Calu3 (cell line): ENCODE measurements around the gene UCK2. TPM values are rescaled to one million over a fixed set of nuclear protein-coding genes. Genes with fewer than 3 reads are reported as not detected.

Experiments used
- BruUV-seq: library from RNA; stranded (reverse); fragments of 400-500 nt; replicated peaks from 2 replicates; lab custom pipeline; 2021; lab: Mats Ljungman, UMichigan
- CTCF ChIA-PET: fragments of 300-600 bp; sonication (Branson Sonifier 250); formaldehyde crosslinking; loops from one replicate; lab custom pipeline; 2022; ENCODE audit warnings: antibody characterized with exemption; lab: Charles Lee
- DNase-seq: peaks from one replicate; pipeline ENCODE4 v3.0.0; 2022
- H3K27ac Mint-ChIP-seq: one replicate; pipeline ENCODE4 v1.8.0; 2022; ENCODE audit warnings: mixed read lengths; ENCODE audit not compliant: unreplicated experiment
- H3K27me3 Mint-ChIP-seq: one replicate; pipeline ENCODE4 v1.8.0; 2022; ENCODE audit warnings: mixed read lengths; ENCODE audit not compliant: unreplicated experiment
- H3K36me3 Mint-ChIP-seq: one replicate; pipeline ENCODE4 v1.8.0; 2022; ENCODE audit warnings: mild to moderate bottlenecking, moderate library complexity, mixed read lengths; ENCODE audit not compliant: insufficient read depth, unreplicated experiment
- H3K4me1 Mint-ChIP-seq: one replicate; pipeline ENCODE4 v1.8.0; 2022; ENCODE audit warnings: mild to moderate bottlenecking, low read depth, mixed read lengths; ENCODE audit not compliant: unreplicated experiment
- H3K4me3 Mint-ChIP-seq: one replicate; pipeline ENCODE4 v1.8.0; 2022; ENCODE audit warnings: mild to moderate bottlenecking, low read depth, moderate library complexity, mixed read lengths; ENCODE audit not compliant: unreplicated experiment
- H3K9me3 Mint-ChIP-seq: one replicate; pipeline ENCODE4 v1.8.0; 2022; ENCODE audit warnings: low read depth, mixed read lengths; ENCODE audit not compliant: unreplicated experiment
- CTCF ChIP-seq: fragments of 200-600 bp; IDR thresholded peaks from one replicate; pipeline ENCODE4 v1.8.0; 2022; ENCODE audit warnings: antibody characterized with exemption; ENCODE audit not compliant: unreplicated experiment
- intact Hi-C: fragments of 100-400 bp; cut with micrococcal nuclease; formaldehyde crosslinking; loops from one replicate; pipeline ENCODE4 v1.10.0; 2022; ENCODE audit not compliant: unreplicated experiment
- total RNA-seq: library from RNA; stranded (reverse); gene quantifications from 2 replicates; pipeline ENCODE4 v1.2.3, GENCODE V29; 2022

The UCK2 gene
- total RNA-seq, 1 experiment from 2014 or later, result 109 TPM

- CTCF ChIA-PET, result no interaction called here
- Mint-ChIP-seq H3K27ac (peak overlapping the region; percentile 63), H3K4me3 (no peak overlapping the region), H3K9me3 (peaks cover 9% of the 10 kb centered on the region), H3K36me3 (peaks cover 9% of the 10 kb centered on the region), H3K4me1 (peaks cover 71% of the 10 kb centered on the region), H3K27me3 (no peaks in the 10 kb centered on the region)
- no peak for TF ChIP-seq CTCF
- DNase-seq, result no peak
- no TSS peak for BruUV-seq
- intact Hi-C loops, result loop anchor here (2.0 to 5.0 kb wide), 2 partner anchors 35 to 109 kb away; partner anchors contain the start of gene TMCO1
Measured at GRCh38 chr1:165877411-165877810, 50.0 kb downstream of the UCK2 start.

GRCh38 chr1:165877940-165878556 lies 50.6 kb downstream of the UCK2 start:
- peak overlapping the region; percentile 3 for H3K27ac Mint-ChIP-seq
- H3K4me1 Mint-ChIP-seq, result peaks cover 71% of the 10 kb centered on the region
- no peak for DNase-seq
- CTCF ChIA-PET, result no interaction called here
- H3K9me3 Mint-ChIP-seq, result peaks cover 6% of the 10 kb centered on the region
- peaks cover 16% of the 10 kb centered on the region for H3K36me3 Mint-ChIP-seq
- TF ChIP-seq CTCF, result no peak
- no peaks in the 10 kb centered on the region for H3K27me3 Mint-ChIP-seq
- intact Hi-C loops, result loop anchor here (2.0 to 5.0 kb wide), 2 partner anchors 36 to 109 kb away; partner anchors contain the start of gene TMCO1
- no peak overlapping the region for H3K4me3 Mint-ChIP-seq
- no TSS peak for BruUV-seq

GRCh38 chr1:165879946-165880345 lies 52.5 kb downstream of the UCK2 start:
- intact Hi-C loops, result loop anchor here (5.0 kb wide), 1 partner anchor 38 kb away; no protein-coding TSS in a partner anchor
- DNase-seq, result no peak
- Mint-ChIP-seq H3K4me1 (peaks cover 71% of the 10 kb centered on the region), H3K27me3 (no peaks in the 10 kb centered on the region), H3K4me3 (no peak overlapping the region), H3K36me3 (peaks cover 21% of the 10 kb centered on the region), H3K9me3 (no peaks in the 10 kb centered on the region), H3K27ac (no peak overlapping the region)
- BruUV-seq, result no TSS peak
- TF ChIP-seq CTCF, result no peak
- CTCF ChIA-PET, result no interaction called here

- peaks cover 72% of the 10 kb centered on the region for H3K4me1 Mint-ChIP-seq
- H3K36me3 Mint-ChIP-seq, result peaks cover 21% of the 10 kb centered on the region
- CTCF ChIA-PET, result interaction anchor here (0.7 to 1.0 kb wide), 2 partner anchors 9 to 519 kb away, joined by 3 read pairs; no protein-coding TSS in a partner anchor
- no peak overlapping the region for H3K4me3 Mint-ChIP-seq
- BruUV-seq, result no TSS peak
- no peaks in the 10 kb centered on the region for H3K27me3 Mint-ChIP-seq
- no peak for DNase-seq
- intact Hi-C loops, result no loop called here
- no peak overlapping the region for H3K27ac Mint-ChIP-seq
- no peak for TF ChIP-seq CTCF
- no peaks in the 10 kb centered on the region for H3K9me3 Mint-ChIP-seq
Measured at GRCh38 chr1:165880993-165881392, 53.6 kb downstream of the UCK2 start.
